GM10266 (cell line): ENCODE data around the gene SLC29A1.
"Not testable (repeated sequence)": the region's sequence is repeated elsewhere in the genome, so short reads cannot be mapped to it uniquely, and the experiment has no call there.

Source experiments
- DNase-seq: peaks from one replicate; pipeline ENCODE4 v3.0.0; 2012; ENCODE audit errors: extremely low spot score
- CTCF ChIP-seq: IDR thresholded peaks from 2 replicates; pipeline ENCODE4 v1.5.1; 2012; ENCODE audit warnings: mild to moderate bottlenecking, low read depth; ENCODE audit not compliant: control insufficient read depth, insufficient read depth; ENCODE audit errors: missing control alignments

SLC29A1 gene

DNA sequence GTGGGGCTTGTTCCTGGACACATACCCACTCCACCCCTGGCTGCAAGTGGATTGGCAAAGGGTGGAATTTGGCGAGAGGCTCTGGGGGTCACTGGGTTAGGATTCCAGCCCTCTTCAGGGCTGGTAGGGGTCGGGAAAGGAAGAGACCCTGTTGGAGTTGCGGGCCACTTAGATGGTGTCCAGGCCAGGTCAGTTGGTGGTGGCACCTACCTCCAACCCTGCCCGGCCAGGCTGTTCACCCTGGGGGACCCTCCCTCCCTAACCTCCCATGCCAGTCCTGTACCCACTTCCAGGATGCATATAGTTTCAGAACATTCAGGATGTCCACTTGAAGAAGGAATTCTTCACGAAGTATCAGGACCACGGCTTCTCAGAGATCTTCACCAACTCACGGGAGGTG, 43.7 kb upstream of the SLC29A1 start:
- no peak for TF ChIP-seq CTCF
- no peak for DNase-seq

GRCh38 chr6:44180406-44180805, 43.0 kb upstream of the SLC29A1 start:
- DNase-seq, result no peak
- no peak for TF ChIP-seq CTCF

GRCh38 chr6:44180886-44181285, 42.5 kb upstream of the SLC29A1 start:
- no peak for DNase-seq
- TF ChIP-seq CTCF, result no peak

DNA sequence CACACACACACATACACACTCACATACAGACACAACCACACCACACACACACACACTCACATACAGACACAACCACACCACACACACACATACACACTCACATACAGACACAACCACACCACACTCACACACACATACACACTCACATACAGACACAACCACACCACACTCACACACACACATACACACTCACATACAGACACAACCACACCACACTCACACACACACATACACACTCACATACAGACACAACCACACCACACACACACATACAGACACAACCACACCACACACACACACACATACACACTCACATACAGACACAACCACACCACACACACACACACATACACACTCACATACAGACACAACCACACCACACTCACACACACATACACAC, 41.6 kb upstream of the SLC29A1 start:
- not testable (repeated sequence) for DNase-seq

GRCh38 chr6:44182911-44183390, 40.4 kb upstream of the SLC29A1 start:
- no peak for TF ChIP-seq CTCF
- DNase-seq, result no peak

- no peak for TF ChIP-seq CTCF
- no peak for DNase-seq
These were observed 39.6 kb upstream of the SLC29A1 start for GRCh38 chr6:44183783-44184182.

DNA sequence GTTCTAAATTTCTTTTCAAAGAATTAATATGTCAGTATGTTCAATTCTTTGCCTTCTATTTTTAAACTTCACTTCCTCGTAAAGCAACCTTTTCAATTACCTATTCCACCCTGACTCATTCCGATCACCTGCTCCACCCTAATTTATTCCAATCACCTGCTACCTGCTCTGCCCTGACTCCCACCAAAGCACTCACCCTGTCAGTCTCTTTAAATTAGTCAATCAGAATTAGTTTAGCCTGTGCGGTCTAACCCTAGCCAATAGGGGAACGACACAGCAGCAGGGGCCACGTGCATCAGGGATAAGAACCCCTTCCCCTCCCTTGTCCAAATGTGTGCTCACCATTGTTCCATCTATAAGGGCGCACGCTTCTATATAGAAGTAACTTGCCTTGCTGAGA, 38.0 kb upstream of the SLC29A1 start:
- DNase-seq, result not testable (repeated sequence)

DNA sequence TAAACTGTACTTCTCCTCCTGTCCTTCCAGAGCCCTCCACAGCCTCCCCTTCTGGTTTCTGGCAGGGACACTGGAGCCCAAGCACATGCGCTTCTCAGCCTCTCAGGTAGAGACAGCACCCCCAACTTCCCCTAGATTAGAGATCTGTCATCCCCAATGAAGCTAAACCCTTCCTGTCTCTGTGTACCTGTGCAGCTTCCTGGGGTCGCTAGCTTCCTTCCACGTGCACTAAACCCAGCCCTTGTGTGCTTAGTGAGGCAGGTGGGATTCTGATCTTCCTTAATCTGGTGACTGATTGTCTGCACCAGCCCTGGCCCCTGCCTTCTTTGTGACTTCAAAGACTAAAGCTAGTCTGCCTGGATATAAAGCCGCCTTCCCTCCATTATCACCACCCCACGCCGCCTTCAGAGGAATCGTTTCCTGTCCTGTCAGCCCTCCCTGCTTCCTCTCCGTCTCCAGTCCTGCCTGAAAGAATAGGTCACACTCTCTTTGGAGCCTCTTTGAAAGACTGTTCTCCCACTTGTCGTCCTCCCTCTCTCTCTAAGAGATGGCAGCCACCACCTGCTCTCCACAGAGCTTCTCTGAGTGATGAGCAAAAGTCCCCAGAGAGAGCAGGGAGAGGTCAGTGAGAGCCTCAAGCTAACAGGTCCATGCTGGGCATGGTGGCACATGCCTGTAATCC, 37.3 kb upstream of the SLC29A1 start:
- TF ChIP-seq CTCF, result no peak

More for the DNA sequence above, 37.3 kb upstream of the SLC29A1 start:
- DNase-seq, result no peak
